Measurements from ENCODE around the gene NECTIN2.
A peak's percentile ranks its signal among the peaks of the same experiment; 100 is the strongest.

Gene NECTIN2

GRCh38 chr19:44800461-44800860, 45.6 kb upstream of the NECTIN2 start:
- no peaks in the 10 kb centered on the region for H3K9me2 ChIP-seq (replicated peaks; ENCODE audit: control insufficient read depth, low read length)
- H3K4me2 ChIP-seq (ENCODE audit: low read length), result no peak overlapping the region
- no peaks in the 10 kb centered on the region for H3K79me2 ChIP-seq (ENCODE audit: control insufficient read depth, low read length)
- H3F3A ChIP-seq (ENCODE audit: control insufficient read depth, insufficient read depth), result no peaks in the 10 kb centered on the region
- no peak overlapping the region for H3K4me3 ChIP-seq (ENCODE audit: low read length)
- no peak overlapping the region for H3K27ac ChIP-seq (ENCODE audit: low read depth, low read length)
- H3K4me1 ChIP-seq (ENCODE audit: control insufficient read depth, low read length), result no peaks in the 10 kb centered on the region
- TF ChIP-seq CTCF (IDR thresholded peaks at IDR 0.05; ENCODE audit: low read depth, low read length, poor library complexity, severe bottlenecking), result peak; percentile 89
- no peak for TF ChIP-seq EZH2phosphoT487 (IDR thresholded peaks at IDR 0.05; ENCODE audit: borderline replicate concordance, low read length)
- H3K36me3 ChIP-seq (ENCODE audit: control insufficient read depth, low read length), result no peaks in the 10 kb centered on the region
- H4K20me1 ChIP-seq (ENCODE audit: control insufficient read depth, insufficient read depth, low read depth, low read length), result no peaks in the 10 kb centered on the region
- H3K27me3 ChIP-seq (ENCODE audit: control insufficient read depth, low read length), result peaks cover 15% of the 10 kb centered on the region; the same call in 1 of the 2 replicates
- no peaks in the 10 kb centered on the region for H3K9me3 ChIP-seq (ENCODE audit: control insufficient read depth, insufficient read depth, low read length)

- H3F3A ChIP-seq (ENCODE audit: control insufficient read depth, insufficient read depth), result no peaks in the 10 kb centered on the region
These were observed 42.4 kb upstream of the NECTIN2 start for GRCh38 chr19:44803442-44804428.

GRCh38 chr19:44806291-44806690, 39.8 kb upstream of the NECTIN2 start:
- TF ChIP-seq EZH2phosphoT487 (IDR thresholded peaks at IDR 0.05; ENCODE audit: borderline replicate concordance, low read length) (no peak), CTCF (IDR thresholded peaks at IDR 0.05; ENCODE audit: low read depth, low read length, poor library complexity, severe bottlenecking) (no peak)
- Histone ChIP-seq H4K20me1 (ENCODE audit: control insufficient read depth, insufficient read depth, low read depth, low read length) (no peaks in the 10 kb centered on the region), H3K9me2 (replicated peaks; ENCODE audit: control insufficient read depth, low read length) (no peaks in the 10 kb centered on the region), H3K27ac (ENCODE audit: low read depth, low read length) (no peak overlapping the region), H3K27me3 (ENCODE audit: control insufficient read depth, low read length) (peaks cover 4% of the 10 kb centered on the region; the same call in 1 of the 2 replicates), H3K4me1 (ENCODE audit: control insufficient read depth, low read length) (no peaks in the 10 kb centered on the region), H3K36me3 (ENCODE audit: control insufficient read depth, low read length) (no peaks in the 10 kb centered on the region), H3F3A (ENCODE audit: control insufficient read depth, insufficient read depth) (no peaks in the 10 kb centered on the region), H3K4me3 (ENCODE audit: low read length) (no peak overlapping the region), H3K9me3 (ENCODE audit: control insufficient read depth, insufficient read depth, low read length) (no peaks in the 10 kb centered on the region), H3K4me2 (ENCODE audit: low read length) (no peak overlapping the region), H3K79me2 (ENCODE audit: control insufficient read depth, low read length) (no peaks in the 10 kb centered on the region)

More at GRCh38 chr19:44803442-44804428, 42.4 kb upstream of the NECTIN2 start:
- H3K27ac ChIP-seq (ENCODE audit: low read depth, low read length), result no peak overlapping the region
- H4K20me1 ChIP-seq (ENCODE audit: control insufficient read depth, insufficient read depth, low read depth, low read length), result no peaks in the 10 kb centered on the region
- no peak for TF ChIP-seq CTCF (IDR thresholded peaks at IDR 0.05; ENCODE audit: low read depth, low read length, poor library complexity, severe bottlenecking)
- TF ChIP-seq EZH2phosphoT487 (IDR thresholded peaks at IDR 0.05; ENCODE audit: borderline replicate concordance, low read length), result no peak
- H3K4me2 ChIP-seq (ENCODE audit: low read length), result no peak overlapping the region
- H3K9me2 ChIP-seq (replicated peaks; ENCODE audit: control insufficient read depth, low read length), result no peaks in the 10 kb centered on the region
- H3K36me3 ChIP-seq (ENCODE audit: control insufficient read depth, low read length), result no peaks in the 10 kb centered on the region
- H3K4me3 ChIP-seq (ENCODE audit: low read length), result no peak overlapping the region
- H3K27me3 ChIP-seq (ENCODE audit: control insufficient read depth, low read length), result peaks cover 7% of the 10 kb centered on the region
- no peaks in the 10 kb centered on the region for H3K79me2 ChIP-seq (ENCODE audit: control insufficient read depth, low read length)
- no peaks in the 10 kb centered on the region for H3K4me1 ChIP-seq (ENCODE audit: control insufficient read depth, low read length)
- no peaks in the 10 kb centered on the region for H3K9me3 ChIP-seq (ENCODE audit: control insufficient read depth, insufficient read depth, low read length)
